ENCODE data around the gene STMN1. TPM values are rescaled to one million over a fixed set of nuclear protein-coding genes. Genes with fewer than 3 reads are reported as not detected.

The STMN1 gene
- total and polyA plus RNA-seq, 9 of the 15 experiments (the other 6 are each of a cell fraction or from before 2014, with no cell fraction given): 269 to 2,153 (median 595) TPM

- intact Hi-C loops (cut with micrococcal nuclease): no loop called here
- FAIRE-seq (no peak), ATAC-seq (no peak), DNase-seq (ENCODE audit: extremely low read depth in 1 of 4, low spot score in 3 of 4) (no peak)
- Histone ChIP-seq H3K4me2 (ENCODE audit: insufficient read depth, low read length) (no peak overlapping the region), H4K20me1 (replicated peaks; ENCODE audit: control insufficient read depth, insufficient read depth, low read length) (no peaks in the 10 kb centered on the region), H3K79me2 (ENCODE audit: control insufficient read depth, insufficient read depth, low read length) (no peaks in the 10 kb centered on the region), H3K4me3 (no peak overlapping the region), H3K4me1 (replicated peaks in 1 of 2; ENCODE audit: control insufficient read depth in 2 of 2, insufficient read depth in 2 of 2, low read length in 2 of 2) (peaks cover 23 to 39% of the 10 kb centered on the region in 2 experiments), H3K9ac (ENCODE audit: insufficient read depth in 1 of 2, low read depth in 2 of 2, low read length in 2 of 2) (peak overlapping the region in 1 of 2 experiments; percentile 40; a peak in 1 of 4 replicates), H3K27ac (ENCODE audit: extremely low read depth, low read depth, low read length) (no peak overlapping the region), H3K9me1 (ENCODE audit: control insufficient read depth, insufficient read depth, low read length) (peaks cover 4% of the 10 kb centered on the region), H3K9me3 (replicated peaks; ENCODE audit: control insufficient read depth, insufficient read depth, low read depth, low read length) (no peaks in the 10 kb centered on the region), H2AFZ (ENCODE audit: low read depth, low read length) (no peak overlapping the region), H3K36me3 (ENCODE audit: control insufficient read depth, insufficient read depth, low read length) (no peaks in the 10 kb centered on the region), H3K27me3 (ENCODE audit: control insufficient read depth in 2 of 2, insufficient read depth in 2 of 2, low read length in 2 of 2) (no peaks in the 10 kb centered on the region)
- CTCF ChIA-PET (ENCODE audit: low intra/inter-chr PET ratio): no interaction called here
- WGBS (ENCODE audit: insufficient coverage, low coverage, missing lambda C conversion rate): 47% methylated on average over 7 of the region's 7 CpGs
- BruUV-seq (replicated peaks): no TSS peak
- POLR2A ChIA-PET: interaction anchor here (1.5 to 1.9 kb wide), 2 partner anchors 8 to 11 kb away, joined by 4 read pairs; no protein-coding TSS in a partner anchor
- TF ChIP-seq, protein P1, sequence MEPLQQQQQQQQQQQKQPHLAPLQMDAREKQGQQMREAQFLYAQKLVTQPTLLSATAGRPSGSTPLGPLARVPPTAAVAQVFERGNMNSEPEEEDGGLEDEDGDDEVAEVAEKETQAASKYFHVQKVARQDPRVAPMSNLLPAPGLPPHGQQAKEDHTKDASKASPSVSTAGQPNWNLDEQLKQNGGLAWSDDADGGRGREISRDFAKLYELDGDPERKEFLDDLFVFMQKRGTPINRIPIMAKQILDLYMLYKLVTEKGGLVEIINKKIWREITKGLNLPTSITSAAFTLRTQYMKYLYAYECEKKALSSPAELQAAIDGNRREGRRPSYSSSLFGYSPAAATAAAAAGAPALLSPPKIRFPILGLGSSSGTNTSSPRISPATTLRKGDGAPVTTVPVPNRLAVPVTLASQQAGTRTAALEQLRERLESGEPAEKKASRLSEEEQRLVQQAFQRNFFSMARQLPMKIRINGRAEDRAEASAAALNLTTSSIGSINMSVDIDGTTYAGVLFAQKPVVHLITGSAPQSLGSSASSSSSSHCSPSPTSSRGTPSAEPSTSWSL (CRISPR knock-in tag; IDR thresholded peaks at IDR 0.05; ENCODE audit: borderline replicate concordance): no peak
- TF ChIP-seq ZNF57 (CRISPR knock-in tag; IDR thresholded peaks at IDR 0.05): no peak
- TF ChIP-seq HNRNPL (IDR thresholded peaks at IDR 0.05; ENCODE audit: low read depth, low read length): no peak
- no peak for TF ChIP-seq CTCFL (IDR thresholded peaks at IDR 0.05; ENCODE audit: borderline replicate concordance, insufficient read depth, low read depth, low read length, poor library complexity, severe bottlenecking)
- TF ChIP-seq SIN3A (IDR thresholded peaks at IDR 0.05; ENCODE audit: borderline replicate concordance in 2 of 2, control insufficient read depth in 1 of 2, low read depth in 2 of 2, low read length in 2 of 2): no peak
- TF ChIP-seq, protein P2, sequence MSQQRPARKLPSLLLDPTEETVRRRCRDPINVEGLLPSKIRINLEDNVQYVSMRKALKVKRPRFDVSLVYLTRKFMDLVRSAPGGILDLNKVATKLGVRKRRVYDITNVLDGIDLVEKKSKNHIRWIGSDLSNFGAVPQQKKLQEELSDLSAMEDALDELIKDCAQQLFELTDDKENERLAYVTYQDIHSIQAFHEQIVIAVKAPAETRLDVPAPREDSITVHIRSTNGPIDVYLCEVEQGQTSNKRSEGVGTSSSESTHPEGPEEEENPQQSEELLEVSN (IDR thresholded peaks at IDR 0.05; ENCODE audit: borderline replicate concordance in 1 of 2, extremely low read depth in 1 of 2, insufficient read depth in 1 of 2, insufficient read length in 1 of 2, low read depth in 1 of 2, low read length in 1 of 2, poor library complexity in 1 of 2, severe bottlenecking in 1 of 2): no peak
- no peak for TF ChIP-seq SAFB2 (IDR thresholded peaks at IDR 0.05; ENCODE audit: borderline replicate concordance, low read depth, low read length, severe bottlenecking)
- TF ChIP-seq NKRF (IDR thresholded peaks at IDR 0.05; ENCODE audit: borderline replicate concordance): no peak
- TF ChIP-seq PML (IDR thresholded peaks at IDR 0.05; ENCODE audit: low read length): no peak
- no peak for TF ChIP-seq TFAP4 (CRISPR knock-in tag; IDR thresholded peaks at IDR 0.05; ENCODE audit: borderline replicate concordance)
- no peak for TF ChIP-seq SETDB1 (IDR thresholded peaks at IDR 0.05; ENCODE audit: low read length)
- in situ Hi-C loops (cut with MboI): no loop called here
Observed at GRCh38 chr1:25929016-25929415, 22.8 kb upstream of the STMN1 start.
